Lower leg skin (tissue), 3 donors: ENCODE results near the gene NAPG.

Source experiments
- CTCF ChIP-seq, 3 donors: fragments of 450-650 bp; IDR thresholded peaks; one replicate each; pipeline ENCODE4 v1.5.1; 2016; ENCODE audit warnings: antibody characterized with exemption in 3 of 3, mild to moderate bottlenecking in 3 of 3, moderate library complexity in 2 of 3
- POLR2A ChIP-seq, 2 donors: fragments of 450-650 bp; IDR thresholded peaks; one replicate each; pipeline ENCODE4 v1.6.1; 2016 to 2017; ENCODE audit warnings: antibody characterized with exemption in 2 of 2, mild to moderate bottlenecking in 1 of 2, moderate library complexity in 1 of 2

GRCh38 chr18:10559553-10560451 lies 34.0 kb downstream of the NAPG start:
- TF ChIP-seq POLR2A (IDR thresholded peaks at IDR 0.05) (no peak), CTCF (IDR thresholded peaks at IDR 0.05) (no peak)
